HuH-7.5 (cell line): ENCODE measurements around the gene ZNF8.
"Not testable (repeated sequence)": the region's sequence is repeated elsewhere in the genome, so short reads cannot be mapped to it uniquely, and the experiment has no call there.

Source experiments
- DNase-seq: peaks from one replicate; pipeline ENCODE4 v3.0.0; 2011; ENCODE audit warnings: low spot score

Gene ZNF8

GRCh38 chr19:58278541-58279041, at the start of gene ZNF8:
Gene ZNF8 (plus strand): TSS chr19:58278955. CDS start chr19:58279082, 127 bp downstream.
- peak; percentile 99 for DNase-seq

DNA sequence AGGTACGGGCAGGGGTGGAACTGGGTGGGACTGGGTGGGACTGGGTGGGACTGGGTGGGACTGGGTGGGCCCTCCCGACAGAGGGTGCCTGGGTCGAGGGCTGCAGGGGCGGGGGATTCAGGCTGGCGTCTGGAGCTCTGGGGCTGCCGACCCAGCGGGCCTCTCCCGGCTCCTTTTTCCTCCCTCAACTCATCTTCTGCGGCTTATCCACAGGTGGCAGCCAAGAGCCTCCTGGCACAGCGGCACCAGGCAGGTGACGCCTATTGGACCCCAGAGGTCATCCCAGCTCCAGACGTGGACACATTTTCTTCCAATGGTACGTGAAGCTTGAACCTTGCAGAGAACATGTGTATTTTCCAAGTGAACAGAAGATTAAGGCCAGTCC, 49.5 kb upstream of the ZNF8 start:
- peak; percentile 34 for DNase-seq

DNA sequence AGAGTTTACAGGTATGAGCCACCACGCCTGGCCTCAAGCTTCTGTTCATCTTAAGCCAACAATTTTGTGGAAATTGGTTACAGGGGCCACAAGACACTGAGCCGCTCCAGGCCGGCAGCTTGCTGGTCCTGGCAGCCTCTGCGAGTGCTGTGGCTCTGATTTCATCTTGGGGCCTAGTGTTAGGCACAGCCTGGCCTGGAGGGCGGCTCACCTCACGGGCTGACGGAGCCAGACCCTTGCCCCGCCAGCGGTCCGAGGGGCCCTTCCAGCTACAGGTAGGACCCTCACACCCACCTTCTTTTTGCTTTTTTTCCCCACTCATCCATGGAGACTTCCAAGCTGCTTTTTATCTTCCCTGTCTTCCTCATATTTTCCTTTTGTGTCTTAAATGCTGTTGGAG, 41.4 kb upstream of the ZNF8 start:
- DNase-seq, result no peak

- DNase-seq, result no peak
Measured at GRCh38 chr19:58243351-58243750, 35.4 kb upstream of the ZNF8 start.

DNA sequence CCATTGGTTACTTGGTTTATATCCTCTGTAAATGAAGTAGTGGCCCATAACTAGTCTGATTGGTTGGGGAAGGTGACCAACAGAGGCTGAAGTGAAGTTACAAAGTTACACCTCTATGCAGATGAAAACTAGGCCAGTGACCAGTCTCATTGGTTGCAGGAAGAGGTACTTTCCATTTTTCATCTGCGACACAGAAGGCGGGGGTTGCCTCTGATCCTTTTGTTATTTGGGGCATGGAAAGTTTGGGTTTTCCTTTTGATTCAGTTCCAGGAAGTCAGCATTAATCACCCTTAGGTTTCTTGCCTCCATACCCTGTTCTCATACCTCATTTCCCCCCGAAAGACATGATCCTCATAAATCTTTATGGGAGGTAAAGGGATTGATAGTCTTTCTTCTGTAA, 29.9 kb upstream of the ZNF8 start:
- no peak for DNase-seq

DNA sequence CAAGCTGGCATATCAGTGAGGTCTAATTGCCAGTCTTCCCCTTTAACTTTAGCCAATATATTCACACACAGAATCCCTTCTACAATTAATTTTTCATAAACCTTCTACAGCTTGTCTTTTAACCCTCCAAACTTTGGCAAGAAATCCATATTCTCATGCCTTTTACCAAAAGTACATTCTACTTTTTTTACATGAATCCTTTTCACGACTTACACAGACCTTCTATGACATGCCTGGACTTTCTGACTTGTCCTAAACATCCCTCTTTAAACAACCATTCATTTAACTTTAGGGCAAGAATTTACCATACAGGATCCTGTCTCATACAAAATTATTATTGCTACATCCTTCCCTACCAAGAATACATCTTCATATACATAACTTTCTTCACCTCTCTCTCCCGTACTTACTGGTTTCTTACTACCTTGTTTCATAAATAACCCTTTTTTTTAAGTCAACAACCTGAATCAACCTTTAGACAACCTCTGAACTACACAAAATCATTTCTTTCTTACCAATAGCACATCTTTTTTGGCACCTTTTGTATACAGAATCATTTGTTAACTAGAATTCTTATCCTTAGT, 26.6 kb upstream of the ZNF8 start:
- DNase-seq, result no peak

- not testable (repeated sequence) for DNase-seq
Measured at GRCh38 chr19:58258259-58258658, 20.5 kb upstream of the ZNF8 start.

DNA sequence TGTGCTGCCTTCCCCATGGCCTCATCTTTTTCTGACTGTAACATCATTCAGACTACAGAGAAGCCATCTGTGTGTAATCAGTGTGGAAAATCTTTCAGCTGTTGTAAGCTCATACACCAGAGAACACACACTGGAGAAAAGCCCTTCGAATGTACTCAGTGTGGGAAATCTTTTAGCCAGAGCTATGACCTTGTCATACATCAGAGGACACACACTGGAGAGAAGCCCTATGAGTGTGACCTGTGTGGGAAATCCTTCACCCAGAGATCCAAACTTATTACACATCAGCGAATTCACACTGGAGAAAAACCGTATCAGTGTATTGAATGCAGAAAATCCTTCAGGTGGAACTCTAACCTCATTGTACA, 17.2 kb upstream of the ZNF8 start:
- DNase-seq, result no peak

DNA sequence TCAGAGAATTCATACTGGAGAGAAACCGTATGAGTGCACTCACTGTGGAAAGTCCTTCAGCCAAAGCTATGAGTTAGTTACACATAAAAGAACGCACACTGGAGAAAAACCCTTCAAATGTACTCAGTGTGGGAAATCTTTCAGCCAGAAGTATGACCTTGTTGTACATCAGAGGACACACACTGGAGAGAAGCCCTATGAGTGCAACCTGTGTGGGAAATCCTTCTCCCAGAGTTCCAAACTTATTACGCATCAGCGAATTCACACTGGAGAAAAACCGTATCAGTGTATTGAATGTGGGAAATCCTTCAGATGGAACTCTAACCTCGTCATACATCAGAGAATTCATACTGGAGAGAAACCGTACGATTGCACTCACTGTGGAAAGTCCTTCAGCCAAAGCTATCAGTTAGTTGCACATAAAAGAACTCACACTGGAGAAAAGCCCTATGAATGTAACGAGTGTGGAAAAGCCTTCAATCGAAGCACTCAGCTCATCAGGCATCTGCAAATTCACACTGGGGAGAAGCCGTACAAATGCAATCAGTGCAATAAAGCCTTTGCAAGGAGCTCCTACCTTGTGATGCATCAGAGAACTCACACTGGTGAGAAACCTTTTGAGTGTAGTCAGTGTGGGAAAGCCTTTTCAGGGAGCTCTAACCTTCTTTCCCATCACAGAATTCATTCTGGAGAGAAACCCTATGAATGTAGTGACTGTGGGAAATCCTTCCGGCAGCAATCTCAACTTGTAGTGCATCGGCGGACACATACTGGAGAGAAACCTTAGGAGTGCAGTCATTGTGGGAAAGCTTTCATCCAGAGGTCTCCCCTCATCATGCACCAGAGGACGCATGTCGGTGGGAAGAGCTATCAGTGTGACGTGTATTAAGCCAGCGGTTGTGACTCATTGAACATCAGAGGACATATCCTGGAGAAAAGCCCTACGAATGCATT, 16.5 kb upstream of the ZNF8 start:
- DNase-seq, result no peak

DNA sequence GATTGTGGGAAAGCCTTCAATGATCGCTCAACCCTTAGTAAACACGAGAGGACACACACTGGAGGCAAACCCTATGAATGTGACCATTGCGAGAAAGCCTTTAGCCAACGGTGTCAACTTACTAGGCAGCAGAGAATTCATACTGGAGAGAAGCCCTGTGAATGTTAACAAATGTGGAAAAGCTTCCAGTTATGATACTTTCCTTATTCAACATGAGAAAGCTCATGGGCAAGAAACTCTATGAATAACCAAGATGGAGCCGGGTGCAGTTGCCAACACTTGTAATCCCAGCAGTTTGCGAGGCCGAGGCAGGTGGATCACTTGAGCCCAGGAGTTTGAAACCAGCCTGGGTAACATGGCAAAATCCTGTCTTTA, 15.8 kb upstream of the ZNF8 start:
- DNase-seq, result no peak

- DNase-seq, result no peak
Measured at GRCh38 chr19:58265100-58265499, 13.7 kb upstream of the ZNF8 start.

- no peak for DNase-seq
Measured at GRCh38 chr19:58268344-58268743, 10.4 kb upstream of the ZNF8 start.

- no peak for DNase-seq
Measured at GRCh38 chr19:58274771-58275201, 4.0 kb upstream of the ZNF8 start.

DNA sequence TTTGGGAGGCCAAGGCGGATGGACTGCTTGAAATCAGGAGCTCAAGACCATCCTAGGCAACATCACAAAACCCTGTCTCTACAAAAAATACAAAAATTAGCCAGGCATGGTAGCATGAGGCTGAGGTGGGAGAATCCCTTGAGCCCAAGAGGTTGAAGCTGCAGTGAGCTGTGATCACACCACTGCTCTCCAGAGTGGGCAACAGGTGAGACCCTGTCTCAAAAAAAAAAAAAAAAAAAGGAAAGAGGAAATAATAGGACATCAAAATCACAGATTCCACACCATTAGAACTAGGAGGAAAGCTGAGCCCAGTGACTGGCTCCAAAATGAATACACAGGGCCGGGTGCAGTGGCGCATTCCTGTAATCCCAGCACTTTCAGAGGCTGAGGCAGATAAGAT, 3.2 kb upstream of the ZNF8 start:
- no peak for DNase-seq

- no peak for DNase-seq
Measured at GRCh38 chr19:58277197-58277596, 1.6 kb upstream of the ZNF8 start.

- DNase-seq, result no peak
Measured at GRCh38 chr19:58277748-58278540, 811 bp upstream of the ZNF8 start.

DNA sequence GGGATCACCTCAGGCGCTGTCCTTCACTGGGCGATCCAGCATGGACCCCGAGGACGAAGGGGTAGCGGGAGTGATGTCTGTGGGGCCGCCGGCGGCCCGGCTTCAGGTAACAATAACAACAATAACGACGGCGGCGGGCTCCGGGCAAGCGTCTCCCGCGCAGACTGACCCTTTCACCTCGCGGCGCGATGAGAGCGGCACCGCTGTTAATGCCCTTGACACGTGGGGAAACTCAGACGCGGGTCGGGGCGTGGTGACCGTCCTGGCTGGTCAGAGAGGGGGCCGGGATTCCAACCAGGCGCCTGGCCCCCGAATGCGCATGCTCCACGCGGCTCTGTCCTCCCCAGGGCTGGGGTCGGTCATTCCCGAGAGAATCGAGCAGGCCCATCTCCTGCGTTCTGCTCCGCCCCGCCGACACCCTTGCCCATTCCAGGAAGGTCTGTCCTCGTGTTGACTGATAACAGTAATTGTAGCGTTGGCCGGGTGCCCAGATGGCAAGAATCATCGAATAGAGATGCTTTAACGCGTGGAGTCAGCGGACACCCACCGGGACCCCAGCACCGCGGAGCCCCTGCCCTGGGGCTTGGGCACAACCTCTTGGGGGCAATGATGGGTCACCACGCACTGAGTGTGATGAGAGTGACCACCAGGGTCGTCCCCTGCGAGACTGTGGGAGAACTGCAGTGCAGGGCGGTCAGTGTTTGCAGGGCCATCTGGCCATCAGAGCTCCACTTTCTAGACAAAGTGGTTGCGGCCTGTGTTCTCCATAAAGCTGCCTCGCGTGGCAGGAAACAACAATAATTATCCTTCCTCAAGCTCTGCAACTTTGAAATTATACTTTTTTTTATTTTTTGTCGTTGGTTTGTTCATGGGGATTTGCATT, 528 bp downstream of the ZNF8 start:
- peak; percentile 55 for DNase-seq

DNA sequence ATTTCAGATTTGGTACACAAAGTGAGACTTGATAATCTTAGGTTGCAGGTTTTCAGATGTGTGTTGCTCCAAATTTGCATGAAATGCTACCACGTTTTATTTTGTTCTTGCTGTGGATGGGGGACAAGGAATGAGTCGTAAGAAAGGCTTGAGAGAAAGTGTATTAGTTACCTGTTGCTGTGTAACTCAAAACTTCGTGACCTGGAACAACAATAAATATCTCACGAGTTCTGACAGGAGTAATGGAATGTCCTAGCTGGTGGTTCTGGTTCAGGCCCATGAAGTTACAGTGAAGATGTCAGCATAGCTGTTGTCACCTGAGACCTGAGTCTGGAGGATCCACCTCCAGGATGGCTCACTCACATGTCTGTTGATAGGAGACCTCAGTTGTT, 1.2 kb downstream of the ZNF8 start:
- no peak for DNase-seq

DNA sequence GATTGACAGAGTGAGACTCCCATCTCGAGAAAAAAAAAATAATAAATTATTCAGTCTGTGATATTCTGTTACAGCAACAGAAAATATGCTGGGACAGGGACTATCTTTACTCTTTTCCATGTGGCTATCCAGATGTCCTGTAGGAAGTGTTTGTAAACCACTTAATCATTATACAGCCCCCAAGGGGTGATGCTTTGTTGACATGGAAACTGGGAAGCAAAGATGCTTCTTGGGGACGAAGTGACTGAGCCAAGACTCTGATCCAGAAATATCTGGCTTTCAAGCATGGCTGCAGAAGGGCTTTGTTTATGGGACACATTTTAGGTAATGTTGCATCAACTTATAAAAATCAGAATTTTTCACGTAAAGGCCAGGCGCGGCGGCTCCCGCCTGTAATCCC, 5.4 kb downstream of the ZNF8 start:
- DNase-seq, result no peak

- DNase-seq, result no peak
Measured at GRCh38 chr19:58291943-58292342, 13.2 kb downstream of the ZNF8 start.

DNA sequence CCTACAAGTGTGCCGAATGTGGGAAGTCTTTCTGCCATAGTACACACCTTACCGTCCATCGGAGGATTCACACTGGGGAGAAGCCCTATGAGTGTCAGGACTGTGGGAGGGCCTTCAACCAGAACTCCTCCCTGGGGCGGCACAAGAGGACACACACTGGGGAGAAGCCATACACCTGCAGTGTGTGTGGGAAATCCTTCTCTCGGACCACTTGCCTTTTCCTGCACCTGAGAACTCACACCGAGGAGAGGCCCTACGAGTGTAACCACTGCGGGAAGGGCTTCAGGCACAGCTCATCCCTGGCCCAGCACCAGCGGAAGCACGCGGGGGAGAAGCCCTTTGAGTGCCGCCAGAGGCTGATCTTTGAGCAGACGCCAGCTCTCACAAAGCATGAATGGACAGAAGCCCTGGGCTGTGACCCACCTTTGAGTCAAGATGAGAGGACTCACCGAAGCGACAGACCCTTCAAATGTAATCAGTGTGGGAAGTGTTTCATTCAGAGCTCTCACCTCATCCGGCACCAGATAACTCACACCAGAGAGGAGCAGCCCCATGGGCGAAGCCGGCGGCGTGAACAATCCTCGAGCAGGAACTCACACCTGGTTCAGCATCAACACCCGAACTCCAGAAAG, 16.1 kb downstream of the ZNF8 start:
- DNase-seq, result no peak
